ENCODE measurements around the gene SMAD4.

GRCh38 chr18:51107598-51108305, 77.7 kb downstream of the SMAD4 start:
- TF ChIP-seq CTCF (IDR thresholded peaks at IDR 0.05; ENCODE audit: low read depth, low read length, missing input control): no peak
- no peak for TF ChIP-seq RXRA (IDR thresholded peaks at IDR 0.05)
- no peak for TF ChIP-seq RAD21 (IDR thresholded peaks at IDR 0.05)
- no peak for TF ChIP-seq SP1 (IDR thresholded peaks at IDR 0.05)

Data from liver (tissue), 3 donors.